ENCODE measurements around the gene SPRR1A.

Gene SPRR1A, protein sequence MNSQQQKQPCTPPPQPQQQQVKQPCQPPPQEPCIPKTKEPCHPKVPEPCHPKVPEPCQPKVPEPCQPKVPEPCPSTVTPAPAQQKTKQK

DNA sequence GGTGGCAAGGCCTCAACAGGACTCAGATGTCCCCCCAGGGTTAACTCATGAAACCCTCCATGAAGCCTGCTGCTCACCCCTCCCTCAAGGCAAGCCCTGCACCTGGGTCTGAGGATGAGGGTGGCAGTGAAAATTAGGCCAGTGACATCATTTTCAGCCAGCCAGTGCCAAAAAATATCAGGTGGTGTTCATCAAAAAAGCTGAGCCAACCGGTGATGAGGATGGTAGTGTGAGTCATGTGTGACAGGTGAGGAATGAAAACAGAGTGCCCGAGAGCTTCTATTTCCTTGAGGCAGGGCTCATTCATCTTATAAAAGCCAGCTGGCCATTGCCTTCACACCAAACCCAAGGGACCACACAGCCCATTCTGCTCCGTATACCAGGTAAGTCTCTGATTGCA lies at the start of gene SPRR1A:
Gene SPRR1A (plus strand): TSS at position 339 of the 400 bp plus-strand sequence. CDS start 1,150 bp downstream, outside the sequence.
- DNase-seq (ENCODE audit: low read depth, low spot score), result no peak

DNA sequence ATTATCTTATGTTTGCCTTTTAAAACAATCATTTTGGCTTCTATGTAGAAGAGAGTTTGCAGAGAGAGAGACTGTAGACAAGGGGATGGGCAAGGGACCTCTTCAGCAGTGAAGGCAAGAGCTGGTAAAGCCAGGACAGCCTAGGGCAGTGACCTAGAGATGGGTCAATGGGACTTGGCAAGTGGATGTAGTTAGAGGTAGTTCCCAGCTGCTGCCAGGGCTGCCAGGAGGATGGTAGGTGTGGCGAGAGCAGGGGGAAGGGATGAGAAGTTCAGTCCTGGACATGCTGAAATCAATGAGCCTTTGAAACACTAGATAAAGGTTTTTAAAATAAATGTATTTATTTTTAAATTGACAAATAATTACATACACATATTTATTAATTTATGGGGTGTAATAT lies 43.3 kb upstream of the SPRR1A start:
- DNase-seq (ENCODE audit: low read depth, low spot score), result no peak

- DNase-seq (ENCODE audit: low read depth, low spot score), result no peak
Observed at GRCh38 chr1:152941037-152941711, 42.7 kb upstream of the SPRR1A start.

GRCh38 chr1:152942161-152942560 lies 41.7 kb upstream of the SPRR1A start:
- DNase-seq (ENCODE audit: low read depth, low spot score), result no peak

DNA sequence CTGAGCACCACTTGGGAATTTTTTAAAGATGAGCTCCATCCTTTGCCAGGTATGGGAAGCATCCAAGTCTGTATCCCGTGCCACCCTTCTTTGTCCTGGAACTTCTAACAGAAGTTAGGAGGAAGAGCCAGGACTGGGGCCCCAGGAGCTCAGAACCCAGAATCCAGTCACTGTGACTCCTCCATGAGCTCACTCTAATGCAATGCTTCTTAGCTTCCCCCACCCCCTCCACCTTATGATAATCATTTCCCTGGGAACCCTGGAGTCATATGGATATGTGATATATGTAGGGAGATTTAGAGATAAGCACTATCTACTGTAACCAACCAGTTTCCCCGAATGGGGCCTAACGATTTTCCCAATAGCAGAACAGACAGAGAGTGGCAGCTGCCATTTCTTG lies 37.6 kb upstream of the SPRR1A start:
- no peak for DNase-seq (ENCODE audit: low read depth, low spot score)

DNA sequence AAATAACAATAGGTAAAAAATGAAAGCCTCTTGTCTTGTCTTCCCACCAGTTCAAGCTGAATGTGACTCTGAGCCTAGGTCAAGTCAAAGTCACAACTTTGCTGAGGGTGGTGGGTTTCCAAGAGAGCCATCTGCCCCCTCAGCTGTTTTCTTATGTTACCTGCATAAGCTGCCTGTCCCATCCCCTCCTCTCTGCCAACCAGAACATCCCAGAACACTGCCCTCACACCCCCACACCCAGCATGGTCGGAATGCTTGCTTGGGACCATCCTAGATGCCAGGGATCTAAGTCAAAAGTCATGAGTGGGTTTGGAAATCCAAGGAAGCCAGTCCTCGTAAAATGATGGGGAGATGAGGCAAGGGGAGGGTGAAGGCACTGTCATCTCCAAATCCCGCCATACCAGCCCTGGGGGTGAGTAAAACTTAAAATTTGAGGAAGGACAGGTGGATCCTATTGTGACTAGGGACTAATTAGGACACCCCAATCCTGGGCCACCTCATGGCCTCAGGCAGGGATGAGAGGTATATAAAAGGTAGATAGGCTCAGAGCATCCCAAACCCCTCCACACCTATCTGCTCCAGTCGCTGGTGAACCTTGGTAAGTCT lies 37.1 kb upstream of the SPRR1A start, which contains the start of gene SPRR5:
Gene SPRR5 (plus strand): TSS at position 556 of the 606 bp plus-strand sequence. CDS start 1,349 bp downstream, outside the sequence.
- no peak for DNase-seq (ENCODE audit: low read depth, low spot score)

- no peak for DNase-seq (ENCODE audit: low read depth, low spot score)
Observed at GRCh38 chr1:152951711-152952110, 32.2 kb upstream of the SPRR1A start.

- no peak for DNase-seq (ENCODE audit: low read depth, low spot score)
Observed at GRCh38 chr1:152953761-152954160, 30.1 kb upstream of the SPRR1A start.

- no peak for DNase-seq (ENCODE audit: low read depth, low spot score)
Observed at GRCh38 chr1:152954436-152954835, 29.4 kb upstream of the SPRR1A start.

GRCh38 chr1:152957561-152957960 lies 26.3 kb upstream of the SPRR1A start:
- no peak for DNase-seq (ENCODE audit: low read depth, low spot score)

DNA sequence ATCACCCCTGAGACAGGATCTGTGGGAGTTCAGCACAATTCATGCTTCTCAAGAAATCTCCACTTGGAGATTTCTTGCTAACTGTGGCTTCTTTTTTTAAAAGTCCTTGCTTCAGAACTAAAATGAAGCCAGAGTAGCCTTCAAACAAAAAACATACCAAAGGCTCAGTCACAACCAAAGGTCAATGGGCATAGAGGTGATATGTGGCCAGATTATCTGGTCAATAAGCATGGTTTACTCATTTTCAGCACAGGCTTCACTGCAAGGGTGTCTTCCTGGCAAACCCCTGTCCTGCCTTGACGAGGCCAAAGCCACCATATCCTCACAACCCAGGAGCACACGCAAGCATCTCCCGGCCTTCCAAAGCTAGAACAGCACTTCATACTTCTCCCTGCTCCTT lies 24.6 kb upstream of the SPRR1A start:
- no peak for DNase-seq (ENCODE audit: low read depth, low spot score)

DNA sequence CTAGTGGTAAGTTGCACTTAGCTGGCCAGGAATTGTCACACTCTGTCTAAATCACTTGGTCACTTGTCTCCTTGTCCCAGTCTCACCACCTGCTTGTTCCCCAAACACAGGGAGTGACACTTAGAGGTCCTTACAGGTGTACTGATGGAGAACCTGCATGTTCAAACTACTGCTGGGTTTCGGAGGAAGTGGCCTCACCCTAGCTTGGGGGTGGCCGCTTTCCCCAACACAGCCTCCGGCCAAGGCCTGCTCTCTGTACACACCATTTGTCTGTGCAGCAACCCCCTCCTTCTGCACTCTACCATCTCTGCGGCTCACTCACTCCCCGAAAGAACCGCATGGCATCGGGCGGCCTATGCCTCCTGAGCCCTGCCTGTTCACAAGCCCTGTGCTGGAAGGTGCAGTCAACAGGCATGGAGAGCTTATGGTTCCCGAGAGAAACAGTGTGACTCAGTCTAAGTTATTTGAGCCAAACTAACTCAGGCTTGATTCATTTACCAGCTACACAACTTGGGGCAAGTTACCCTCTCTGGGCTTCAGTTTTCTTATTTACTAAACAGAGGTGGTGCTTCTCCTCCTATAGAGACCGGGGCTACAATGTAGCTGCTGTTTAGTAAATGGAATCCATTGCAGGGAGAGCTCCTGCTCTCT lies 24.0 kb upstream of the SPRR1A start:
- DNase-seq (ENCODE audit: low read depth, low spot score), result no peak

DNA sequence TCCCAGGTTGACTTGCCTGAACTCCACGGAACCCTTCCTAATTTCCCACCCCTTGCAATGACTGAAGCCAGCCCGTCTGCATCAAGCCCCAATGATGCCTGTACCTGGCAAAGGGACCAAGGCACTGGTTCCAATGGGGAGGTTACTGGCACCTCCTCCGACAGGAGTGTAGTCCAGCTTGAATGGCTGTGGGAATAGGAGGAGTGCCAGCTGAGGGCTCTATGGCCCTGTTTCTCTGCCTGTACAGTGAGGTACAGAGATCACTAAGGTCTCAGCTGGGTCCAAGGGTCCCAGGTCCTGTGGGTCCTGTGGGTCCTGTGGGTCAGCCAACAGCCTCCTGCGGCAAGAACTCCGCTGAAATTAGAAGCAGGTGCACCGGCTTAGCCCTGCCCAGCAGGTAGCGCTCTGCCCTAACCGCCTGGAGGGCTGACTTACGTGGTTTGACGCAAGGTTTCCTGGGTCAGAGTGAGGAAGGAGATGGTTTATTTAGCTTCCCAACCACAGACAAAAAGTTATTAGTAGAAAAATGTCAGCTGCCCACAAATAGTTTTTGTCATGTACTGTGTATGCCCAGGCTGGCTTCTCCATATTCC lies 23.3 kb upstream of the SPRR1A start:
- no peak for DNase-seq (ENCODE audit: low read depth, low spot score)

DNA sequence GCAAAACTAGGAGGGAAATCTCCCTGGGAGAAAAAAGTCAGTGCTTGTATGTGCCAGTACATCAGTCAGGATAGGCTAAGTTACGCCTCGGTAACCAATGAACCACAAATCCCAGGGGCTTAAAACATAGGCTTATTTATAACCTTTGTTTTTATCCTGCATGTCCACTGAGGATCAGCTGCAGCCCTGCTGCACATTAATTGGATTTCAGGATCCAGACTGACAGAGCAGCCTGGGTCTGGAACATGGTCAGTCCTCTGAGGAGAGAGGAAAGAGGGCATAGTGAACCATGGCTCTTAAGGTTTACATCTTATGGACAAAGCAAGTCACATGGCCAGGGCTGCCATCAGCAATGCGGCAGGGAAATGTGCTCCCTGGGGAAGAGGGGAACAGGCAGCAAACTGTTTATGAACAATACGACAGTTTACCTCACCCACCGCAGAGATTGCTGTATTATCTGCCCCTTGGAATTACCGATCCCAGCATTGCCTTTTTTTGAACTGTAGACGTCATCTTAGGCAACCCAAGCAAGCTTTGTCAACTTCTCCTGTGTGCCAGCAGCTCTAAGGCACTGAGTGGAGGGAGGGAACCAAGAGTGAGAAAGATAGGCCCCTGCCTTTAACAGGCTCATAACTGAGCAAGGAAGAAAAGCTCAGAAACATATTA lies 22.5 kb upstream of the SPRR1A start:
- no peak for DNase-seq (ENCODE audit: low read depth, low spot score)

- DNase-seq (ENCODE audit: low read depth, low spot score), result no peak
Observed at GRCh38 chr1:152962876-152963415, 20.9 kb upstream of the SPRR1A start.

GRCh38 chr1:152964536-152964935 lies 19.3 kb upstream of the SPRR1A start:
- DNase-seq (ENCODE audit: low read depth, low spot score), result no peak

GRCh38 chr1:152965853-152966252 lies 18.0 kb upstream of the SPRR1A start:
- no peak for DNase-seq (ENCODE audit: low read depth, low spot score)

- DNase-seq (ENCODE audit: low read depth, low spot score), result no peak
Observed at GRCh38 chr1:152967201-152967600, 16.7 kb upstream of the SPRR1A start.

- no peak for DNase-seq (ENCODE audit: low read depth, low spot score)
Observed at GRCh38 chr1:152968248-152968647, 15.6 kb upstream of the SPRR1A start.

GRCh38 chr1:152969036-152969435 lies 14.8 kb upstream of the SPRR1A start:
- no peak for DNase-seq (ENCODE audit: low read depth, low spot score)

GRCh38 chr1:152970495-152970894 lies 13.4 kb upstream of the SPRR1A start, which contains the start of gene SPRR4:
SPRR4 (plus strand) TSS chr1:152970648; CDS start chr1:152971891, 1,243 bp downstream.
- no peak for DNase-seq (ENCODE audit: low read depth, low spot score)

Measured in activated CD4-positive, CD25-positive, alpha-beta regulatory T cell treated with anti-CD3 and anti-CD28 coated beads, Interleukin-2, amount 50 U/mL, for 16 hours (primary cell).